OCI-LY7 (cell line): Measurements from ENCODE around the gene GRAP.

ENCODE experiments used
- CTCF ChIP-seq: fragments of 200-600 bp; sonication (generic); conservative IDR thresholded peaks from 2 replicates; pipeline ENCODE4 v1.5.1; 2014; ENCODE audit warnings: mild to moderate bottlenecking, antibody characterized with exemption, low read length, moderate library complexity, mixed read lengths
- EZH2phosphoT487 ChIP-seq: fragments of 200-600 bp; sonication (generic); IDR thresholded peaks from 2 replicates; pipeline ENCODE4 v1.6.1; 2018; ENCODE audit warnings: low read depth, borderline replicate concordance, mild to moderate bottlenecking, mixed run types, antibody characterized with exemption, low read length, moderate library complexity, mixed read lengths

DNA sequence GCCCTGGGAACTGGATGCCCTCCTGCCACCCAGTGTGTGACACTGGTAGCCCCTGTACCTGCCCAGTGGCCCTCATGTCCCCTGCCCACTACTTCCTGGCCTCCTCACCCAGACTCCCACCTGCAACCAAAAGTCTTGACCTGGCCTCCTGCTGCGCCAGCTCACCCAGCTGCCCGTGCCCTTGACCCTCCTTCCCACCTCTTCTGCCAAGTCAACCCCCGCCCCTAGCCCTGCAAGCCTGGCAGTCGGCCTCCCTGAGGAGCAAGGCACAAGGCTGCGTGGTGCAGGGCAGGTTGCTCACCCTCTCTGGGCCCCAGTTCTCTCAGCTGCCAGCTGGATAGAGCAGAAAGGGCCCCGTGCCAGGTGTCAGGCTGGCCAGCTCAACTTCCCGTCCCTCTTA is 29.9 kb downstream of the GRAP start:
- TF ChIP-seq CTCF (no peak), EZH2phosphoT487 (no peak)
